GM10266 (cell line): Measurements from ENCODE around the gene TPM1.
"Not testable (repeated sequence)": the region's sequence is repeated elsewhere in the genome, so short reads cannot be mapped to it uniquely, and the experiment has no call there.

Experiments used
- DNase-seq: peaks from one replicate; pipeline ENCODE4 v3.0.0; 2012; ENCODE audit errors: extremely low spot score
- TF ChIP-seq, protein P1 (sequence below): IDR thresholded peaks from 2 replicates; pipeline ENCODE4 v1.5.1; 2012; ENCODE audit warnings: mild to moderate bottlenecking, low read depth; ENCODE audit not compliant: control insufficient read depth, insufficient read depth; ENCODE audit errors: missing control alignments

Gene TPM1

DNA sequence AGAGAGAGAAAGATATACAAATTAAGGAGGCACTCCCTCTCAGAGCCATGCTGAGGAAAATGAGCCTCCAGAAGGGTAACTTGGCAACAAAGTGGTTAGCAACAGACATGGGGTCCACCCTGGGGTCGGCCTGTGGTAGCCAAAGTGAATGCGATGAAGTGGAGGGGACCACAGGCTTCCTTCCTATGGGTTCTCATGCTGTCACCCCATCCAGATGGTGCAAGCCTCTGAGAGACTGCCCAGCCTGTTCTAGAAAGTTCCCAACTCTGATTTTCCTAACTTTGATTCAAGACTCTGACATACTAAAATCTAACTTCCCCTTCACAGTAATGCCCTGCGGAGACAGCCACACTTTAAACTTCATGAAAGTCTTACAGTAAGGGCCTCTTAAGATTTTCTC lies 60.9 kb downstream of the TPM1 start:
- no peak for DNase-seq
- TF ChIP-seq, protein P1, sequence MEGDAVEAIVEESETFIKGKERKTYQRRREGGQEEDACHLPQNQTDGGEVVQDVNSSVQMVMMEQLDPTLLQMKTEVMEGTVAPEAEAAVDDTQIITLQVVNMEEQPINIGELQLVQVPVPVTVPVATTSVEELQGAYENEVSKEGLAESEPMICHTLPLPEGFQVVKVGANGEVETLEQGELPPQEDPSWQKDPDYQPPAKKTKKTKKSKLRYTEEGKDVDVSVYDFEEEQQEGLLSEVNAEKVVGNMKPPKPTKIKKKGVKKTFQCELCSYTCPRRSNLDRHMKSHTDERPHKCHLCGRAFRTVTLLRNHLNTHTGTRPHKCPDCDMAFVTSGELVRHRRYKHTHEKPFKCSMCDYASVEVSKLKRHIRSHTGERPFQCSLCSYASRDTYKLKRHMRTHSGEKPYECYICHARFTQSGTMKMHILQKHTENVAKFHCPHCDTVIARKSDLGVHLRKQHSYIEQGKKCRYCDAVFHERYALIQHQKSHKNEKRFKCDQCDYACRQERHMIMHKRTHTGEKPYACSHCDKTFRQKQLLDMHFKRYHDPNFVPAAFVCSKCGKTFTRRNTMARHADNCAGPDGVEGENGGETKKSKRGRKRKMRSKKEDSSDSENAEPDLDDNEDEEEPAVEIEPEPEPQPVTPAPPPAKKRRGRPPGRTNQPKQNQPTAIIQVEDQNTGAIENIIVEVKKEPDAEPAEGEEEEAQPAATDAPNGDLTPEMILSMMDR = no peak

- TF ChIP-seq, protein P1 = no peak
These were observed 62.2 kb downstream of the TPM1 start for GRCh38 chr15:63104727-63105126.

GRCh38 chr15:63105354-63105753 lies 62.8 kb downstream of the TPM1 start:
- not testable (repeated sequence) for DNase-seq

More at GRCh38 chr15:63104727-63105126, 62.2 kb downstream of the TPM1 start:
- DNase-seq = no peak

DNA sequence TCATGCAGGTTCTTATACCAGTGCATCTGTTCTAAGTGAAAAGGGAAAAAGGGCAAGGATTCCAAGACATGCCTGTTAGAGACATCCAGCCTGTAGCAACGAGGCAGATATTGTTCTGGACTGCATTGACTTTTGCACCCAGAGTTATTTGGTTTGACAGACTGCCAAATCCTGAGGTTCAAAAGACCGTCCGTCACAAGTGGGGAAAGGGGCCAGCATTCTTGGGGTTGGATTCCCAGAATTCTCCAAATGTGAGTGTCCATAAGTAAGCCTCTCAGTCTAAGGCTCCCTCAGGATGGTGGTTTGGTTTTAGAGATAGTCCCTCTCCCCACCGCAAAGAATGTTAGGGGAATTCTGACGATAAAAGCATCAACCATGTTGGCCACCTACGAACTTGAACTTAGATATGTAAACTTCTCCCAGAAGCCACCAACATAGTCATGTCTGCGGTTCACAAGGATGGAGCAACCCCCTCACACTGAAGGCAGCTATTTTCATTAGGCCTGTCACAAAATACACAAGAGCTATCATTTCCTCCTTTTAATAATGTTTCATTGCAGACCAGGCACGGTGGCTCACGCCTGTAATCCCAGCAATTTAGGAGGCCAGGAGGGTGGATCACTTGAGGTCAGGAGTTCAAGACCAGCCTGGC lies 65.5 kb downstream of the TPM1 start:
- TF ChIP-seq, protein P1 = no peak
- DNase-seq = no peak

- no peak for DNase-seq
- TF ChIP-seq, protein P1 = no peak
These were observed 67.0 kb downstream of the TPM1 start for GRCh38 chr15:63109498-63109897.

GRCh38 chr15:63109920-63110319 lies 67.4 kb downstream of the TPM1 start:
- TF ChIP-seq, protein P1 = no peak
- no peak for DNase-seq

- TF ChIP-seq, protein P1 = no peak
- DNase-seq = no peak
These were observed 68.0 kb downstream of the TPM1 start for GRCh38 chr15:63110428-63111026.

DNA sequence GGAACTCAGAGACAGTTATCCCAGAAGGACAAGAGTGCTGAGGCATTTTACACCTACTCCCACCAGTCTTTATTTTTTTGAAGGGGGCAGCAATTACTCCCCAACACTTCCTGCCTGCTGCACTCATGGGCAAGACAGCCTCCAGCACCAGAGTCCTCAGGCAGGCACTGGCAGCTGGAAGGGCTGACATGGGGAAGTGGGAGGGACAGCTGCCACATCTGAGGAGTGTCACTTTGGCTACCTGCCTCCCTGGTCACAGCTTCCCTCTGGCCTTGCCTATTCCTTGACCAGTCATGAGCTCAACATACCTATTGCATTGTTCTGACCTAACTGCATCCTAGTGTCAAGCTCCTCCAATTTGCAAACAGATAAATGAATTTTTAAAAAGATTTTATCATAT lies 68.9 kb downstream of the TPM1 start:
- no peak for DNase-seq
- TF ChIP-seq, protein P1 = no peak
